WERI-Rb-1 (cell line): ENCODE results near the gene PGS1.

Source experiments
- DNase-seq: peaks from one replicate; pipeline ENCODE4 v3.0.0-alpha.2; 2020
- H3K27ac ChIP-seq: fragments of 250-450 bp; sonication (Bioruptor Pico); 2 replicates; pipeline ENCODE4 v1.5.1; 2020; ENCODE audit warnings: mild to moderate bottlenecking, moderate library complexity
- H3K27me3 ChIP-seq: fragments of 250-450 bp; sonication (Bioruptor Pico); 2 replicates; pipeline ENCODE4 v1.5.1; 2021; ENCODE audit warnings: mild to moderate bottlenecking, low read depth, moderate library complexity; ENCODE audit not compliant: insufficient read depth, severe bottlenecking
- H3K36me3 ChIP-seq: fragments of 250-450 bp; sonication (Bioruptor Pico); 2 replicates; pipeline ENCODE4 v1.5.1; 2020; ENCODE audit warnings: mild to moderate bottlenecking, moderate library complexity
- H3K4me3 ChIP-seq: 2 replicates; pipeline ENCODE4 v1.5.1; 2011; ENCODE audit warnings: low read depth, mild to moderate bottlenecking, control low read depth, low read length
- H3K9me3 ChIP-seq: fragments of 250-450 bp; sonication (Bioruptor Pico); 2 replicates; pipeline ENCODE4 v1.5.1; 2021; ENCODE audit warnings: mild to moderate bottlenecking, moderate library complexity; ENCODE audit not compliant: severe bottlenecking
- TF ChIP-seq, protein P1 (sequence below): IDR thresholded peaks from 2 replicates; pipeline ENCODE4 v1.5.1; 2011; ENCODE audit warnings: low read depth, mild to moderate bottlenecking, control low read depth, inconsistent platforms, low read length

The PGS1 gene

DNA sequence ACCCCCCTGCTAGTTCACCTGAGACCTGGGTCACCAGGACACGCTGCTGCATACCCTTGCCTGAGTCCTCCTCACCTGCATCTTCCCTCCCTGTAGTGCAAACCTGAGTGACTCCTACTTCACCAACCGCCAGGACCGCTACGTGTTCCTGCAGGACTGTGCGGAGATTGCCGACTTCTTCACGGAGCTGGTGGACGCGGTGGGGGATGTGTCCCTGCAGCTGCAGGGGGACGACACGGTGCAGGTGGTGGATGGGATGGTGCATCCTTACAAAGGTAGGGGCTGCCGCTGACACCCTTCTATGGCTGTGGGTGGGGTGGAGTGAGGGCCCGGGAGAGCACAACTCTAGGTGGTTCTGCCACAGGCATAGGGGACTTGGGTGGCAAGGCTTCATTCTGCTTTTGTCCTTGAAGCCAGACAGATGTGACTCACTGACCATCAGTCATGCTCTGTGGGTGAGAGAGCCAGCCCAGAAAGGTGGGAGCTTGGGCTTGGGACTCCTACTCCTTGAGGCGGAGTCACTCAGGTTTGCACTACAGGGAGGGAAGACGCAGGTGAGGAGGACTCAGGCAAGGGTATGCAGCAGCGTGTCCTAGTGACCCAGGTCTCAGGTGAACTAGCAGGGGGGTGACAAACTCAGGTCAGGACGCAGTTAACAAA, 22.3 kb downstream of the PGS1 start:
- Histone ChIP-seq H3K9me3 (no peaks in the 10 kb centered on the region), H3K27ac (no peak overlapping the region), H3K27me3 (no peaks in the 10 kb centered on the region), H3K4me3 (no peak overlapping the region), H3K36me3 (peaks cover 97% of the 10 kb centered on the region)
- TF ChIP-seq, protein P1, sequence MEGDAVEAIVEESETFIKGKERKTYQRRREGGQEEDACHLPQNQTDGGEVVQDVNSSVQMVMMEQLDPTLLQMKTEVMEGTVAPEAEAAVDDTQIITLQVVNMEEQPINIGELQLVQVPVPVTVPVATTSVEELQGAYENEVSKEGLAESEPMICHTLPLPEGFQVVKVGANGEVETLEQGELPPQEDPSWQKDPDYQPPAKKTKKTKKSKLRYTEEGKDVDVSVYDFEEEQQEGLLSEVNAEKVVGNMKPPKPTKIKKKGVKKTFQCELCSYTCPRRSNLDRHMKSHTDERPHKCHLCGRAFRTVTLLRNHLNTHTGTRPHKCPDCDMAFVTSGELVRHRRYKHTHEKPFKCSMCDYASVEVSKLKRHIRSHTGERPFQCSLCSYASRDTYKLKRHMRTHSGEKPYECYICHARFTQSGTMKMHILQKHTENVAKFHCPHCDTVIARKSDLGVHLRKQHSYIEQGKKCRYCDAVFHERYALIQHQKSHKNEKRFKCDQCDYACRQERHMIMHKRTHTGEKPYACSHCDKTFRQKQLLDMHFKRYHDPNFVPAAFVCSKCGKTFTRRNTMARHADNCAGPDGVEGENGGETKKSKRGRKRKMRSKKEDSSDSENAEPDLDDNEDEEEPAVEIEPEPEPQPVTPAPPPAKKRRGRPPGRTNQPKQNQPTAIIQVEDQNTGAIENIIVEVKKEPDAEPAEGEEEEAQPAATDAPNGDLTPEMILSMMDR: no peak
- DNase-seq: no peak

GRCh38 chr17:78401246-78401645, 22.8 kb downstream of the PGS1 start:
- Histone ChIP-seq H3K27me3 (no peaks in the 10 kb centered on the region), H3K4me3 (no peak overlapping the region), H3K9me3 (no peaks in the 10 kb centered on the region), H3K36me3 (peaks cover 95% of the 10 kb centered on the region), H3K27ac (no peak overlapping the region)
- DNase-seq: no peak
- TF ChIP-seq, protein P1: no peak

- Histone ChIP-seq H3K27me3 (no peaks in the 10 kb centered on the region), H3K36me3 (peaks cover 93% of the 10 kb centered on the region), H3K9me3 (no peaks in the 10 kb centered on the region), H3K4me3 (no peak overlapping the region), H3K27ac (no peak overlapping the region)
- TF ChIP-seq, protein P1: no peak
- no peak for DNase-seq
Measured at GRCh38 chr17:78401891-78402290, 23.4 kb downstream of the PGS1 start.

GRCh38 chr17:78403822-78404221, 25.4 kb downstream of the PGS1 start:
- Histone ChIP-seq H3K27me3 (no peaks in the 10 kb centered on the region), H3K9me3 (no peaks in the 10 kb centered on the region), H3K4me3 (no peak overlapping the region), H3K36me3 (peaks cover 84% of the 10 kb centered on the region), H3K27ac (no peak overlapping the region)
- TF ChIP-seq, protein P1: no peak
- DNase-seq: no peak

- no peaks in the 10 kb centered on the region for H3K27me3 ChIP-seq
- H3K9me3 ChIP-seq: no peaks in the 10 kb centered on the region
- peaks cover 67% of the 10 kb centered on the region for H3K36me3 ChIP-seq
- no peak overlapping the region for H3K4me3 ChIP-seq
- no peak for DNase-seq
- TF ChIP-seq, protein P1: no peak
- H3K27ac ChIP-seq: no peak overlapping the region
Measured at GRCh38 chr17:78406396-78406795, 27.9 kb downstream of the PGS1 start.

- no peaks in the 10 kb centered on the region for H3K9me3 ChIP-seq
- TF ChIP-seq, protein P1: no peak
- H3K4me3 ChIP-seq: no peak overlapping the region
- DNase-seq: no peak
- peaks cover 62% of the 10 kb centered on the region for H3K36me3 ChIP-seq
- H3K27me3 ChIP-seq: no peaks in the 10 kb centered on the region
- H3K27ac ChIP-seq: no peak overlapping the region
Measured at GRCh38 chr17:78406920-78407319, 28.5 kb downstream of the PGS1 start.
